ENCODE data around the gene UPF1. TPM values are rescaled to one million over a fixed set of nuclear protein-coding genes. Genes with fewer than 3 reads are reported as not detected.

The UPF1 gene
- total RNA-seq, 1 donor from 2014 or later, result 69.8 TPM

GRCh38 chr19:18898081-18898606 lies 66.4 kb downstream of the UPF1 start:
- Mint-ChIP-seq H3K4me1 (peaks cover 11% of the 10 kb centered on the region), H3K36me3 (peaks cover 4% of the 10 kb centered on the region), H3K4me3 (peak overlapping the region; percentile 90), H3K27ac (no peak overlapping the region), H3K27me3 (ENCODE audit: insufficient read depth, low read depth) (peaks cover 3% of the 10 kb centered on the region), H3K9me3 (no peaks in the 10 kb centered on the region)
- peak; percentile 29 for DNase-seq (ENCODE audit: low spot score)
- H3K4me3 ChIP-seq, result no peak overlapping the region
- H2AFZ ChIP-seq (replicated peaks), result no peak overlapping the region
- peak overlapping the region; percentile 13 for H3K27ac ChIP-seq
- H3K4me1 ChIP-seq, result peaks cover 22% of the 10 kb centered on the region
- no peaks in the 10 kb centered on the region for H3K9me3 ChIP-seq (ENCODE audit: low read depth)
- no peak overlapping the region for H3K9ac ChIP-seq
- H3K27me3 ChIP-seq, result peaks cover 14% of the 10 kb centered on the region
- H3K36me3 ChIP-seq, result no peaks in the 10 kb centered on the region
- peaks cover 29% of the 10 kb centered on the region for H4K20me1 ChIP-seq (ENCODE audit: low read depth)
- TF ChIP-seq EZH2 (IDR thresholded peaks at IDR 0.05) (no peak), CTCF (IDR thresholded peaks at IDR 0.05) (no peak), EZH2phosphoT487 (IDR thresholded peaks at IDR 0.05) (no peak)
- no peaks in the 10 kb centered on the region for H3K79me2 ChIP-seq (ENCODE audit: low read depth)
- H3K4me2 ChIP-seq, result peak overlapping the region; percentile 49
- peaks cover 27% of the 10 kb centered on the region for H3F3A ChIP-seq (ENCODE audit: low read depth)

DNA sequence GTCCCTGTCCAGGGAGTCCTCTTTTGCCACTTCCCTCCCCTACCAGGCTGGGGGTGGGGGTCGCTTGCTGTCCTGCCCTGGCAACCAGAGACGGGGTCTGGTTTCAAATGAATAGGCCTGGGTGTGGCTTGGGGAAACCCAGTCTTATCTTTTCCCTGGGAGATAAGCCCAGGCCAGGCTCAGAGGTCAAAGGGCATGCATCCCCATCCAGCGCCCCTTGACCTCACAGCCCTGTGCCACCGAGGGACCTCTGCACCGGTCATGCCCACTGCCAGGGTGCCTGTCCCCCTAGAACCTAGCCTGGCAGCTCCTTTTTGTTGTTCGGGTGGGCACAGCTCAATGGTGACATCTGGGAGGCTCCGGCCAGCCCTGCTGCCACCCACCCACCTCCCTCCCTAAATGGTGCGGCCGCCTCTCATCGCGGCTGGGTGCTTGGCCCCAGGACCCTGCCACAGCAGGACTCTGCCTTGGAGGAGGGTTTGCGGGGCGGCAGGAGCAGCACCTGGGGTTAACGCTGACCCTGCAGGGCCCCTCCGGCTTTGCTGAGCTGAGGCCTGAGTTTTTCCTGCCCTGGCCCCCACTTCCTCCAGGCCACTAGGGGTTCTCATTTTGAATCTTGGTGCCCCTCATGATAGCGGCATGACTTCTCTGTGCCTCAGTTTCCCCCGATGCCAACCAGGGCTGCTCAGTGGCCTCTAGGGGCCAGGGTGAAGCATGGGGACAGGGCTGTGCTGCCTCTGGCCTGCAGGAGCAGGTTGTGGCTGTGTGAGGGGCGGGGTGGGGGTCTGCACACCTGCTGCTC lies 67.0 kb downstream of the UPF1 start:
- peaks cover 27% of the 10 kb centered on the region for H3F3A ChIP-seq (ENCODE audit: low read depth)
- H4K20me1 ChIP-seq (ENCODE audit: low read depth), result peaks cover 22% of the 10 kb centered on the region
- peak overlapping the region; percentile 13 for H3K27ac ChIP-seq
- H3K36me3 Mint-ChIP-seq, result peaks cover 4% of the 10 kb centered on the region
- peak overlapping the region; percentile 49 for H3K4me2 ChIP-seq
- H3K27ac Mint-ChIP-seq, result no peak overlapping the region
- H3K4me1 Mint-ChIP-seq, result peaks cover 8% of the 10 kb centered on the region
- H3K79me2 ChIP-seq (ENCODE audit: low read depth), result no peaks in the 10 kb centered on the region
- no peak overlapping the region for H2AFZ ChIP-seq (replicated peaks)
- TF ChIP-seq CTCF (IDR thresholded peaks at IDR 0.05) (no peak), EZH2 (IDR thresholded peaks at IDR 0.05) (no peak), EZH2phosphoT487 (IDR thresholded peaks at IDR 0.05) (no peak)
- DNase-seq (ENCODE audit: low spot score), result peak; percentile 60
- H3K4me3 ChIP-seq, result no peak overlapping the region
- peaks cover 14% of the 10 kb centered on the region for H3K27me3 ChIP-seq
- peaks cover 21% of the 10 kb centered on the region for H3K4me1 ChIP-seq
- no peaks in the 10 kb centered on the region for H3K36me3 ChIP-seq
- H3K27me3 Mint-ChIP-seq (ENCODE audit: insufficient read depth, low read depth), result peaks cover 3% of the 10 kb centered on the region
- peak overlapping the region; percentile 24 for H3K4me3 Mint-ChIP-seq
- H3K9me3 ChIP-seq (ENCODE audit: low read depth), result no peaks in the 10 kb centered on the region
- H3K9me3 Mint-ChIP-seq, result no peaks in the 10 kb centered on the region
- no peak overlapping the region for H3K9ac ChIP-seq

- no peak overlapping the region for H3K4me3 ChIP-seq
- H3K4me2 ChIP-seq, result no peak overlapping the region
- Mint-ChIP-seq H3K4me1 (peaks cover 6% of the 10 kb centered on the region), H3K4me3 (no peak overlapping the region), H3K9me3 (no peaks in the 10 kb centered on the region), H3K27ac (no peak overlapping the region), H3K27me3 (ENCODE audit: insufficient read depth, low read depth) (peaks cover 3% of the 10 kb centered on the region), H3K36me3 (peaks cover 4% of the 10 kb centered on the region)
- no peak overlapping the region for H3K9ac ChIP-seq
- peaks cover 25% of the 10 kb centered on the region for H3F3A ChIP-seq (ENCODE audit: low read depth)
- H3K27me3 ChIP-seq, result peaks cover 14% of the 10 kb centered on the region
- H3K4me1 ChIP-seq, result peaks cover 11% of the 10 kb centered on the region
- H2AFZ ChIP-seq (replicated peaks), result no peak overlapping the region
- H4K20me1 ChIP-seq (ENCODE audit: low read depth), result peaks cover 11% of the 10 kb centered on the region
- TF ChIP-seq CTCF (IDR thresholded peaks at IDR 0.05) (no peak), EZH2 (IDR thresholded peaks at IDR 0.05) (no peak), EZH2phosphoT487 (IDR thresholded peaks at IDR 0.05) (no peak)
- no peaks in the 10 kb centered on the region for H3K36me3 ChIP-seq
- no peaks in the 10 kb centered on the region for H3K9me3 ChIP-seq (ENCODE audit: low read depth)
- no peak for DNase-seq (ENCODE audit: low spot score)
- H3K79me2 ChIP-seq (ENCODE audit: low read depth), result no peaks in the 10 kb centered on the region
- no peak overlapping the region for H3K27ac ChIP-seq
Measured at GRCh38 chr19:18899624-18900560, 68.1 kb downstream of the UPF1 start.
